Measurements from ENCODE around the gene SMIM38.

GRCh38 chr11:69165775-69166174 lies 10.0 kb downstream of the SMIM38 start:
- TF ChIP-seq, protein P1, sequence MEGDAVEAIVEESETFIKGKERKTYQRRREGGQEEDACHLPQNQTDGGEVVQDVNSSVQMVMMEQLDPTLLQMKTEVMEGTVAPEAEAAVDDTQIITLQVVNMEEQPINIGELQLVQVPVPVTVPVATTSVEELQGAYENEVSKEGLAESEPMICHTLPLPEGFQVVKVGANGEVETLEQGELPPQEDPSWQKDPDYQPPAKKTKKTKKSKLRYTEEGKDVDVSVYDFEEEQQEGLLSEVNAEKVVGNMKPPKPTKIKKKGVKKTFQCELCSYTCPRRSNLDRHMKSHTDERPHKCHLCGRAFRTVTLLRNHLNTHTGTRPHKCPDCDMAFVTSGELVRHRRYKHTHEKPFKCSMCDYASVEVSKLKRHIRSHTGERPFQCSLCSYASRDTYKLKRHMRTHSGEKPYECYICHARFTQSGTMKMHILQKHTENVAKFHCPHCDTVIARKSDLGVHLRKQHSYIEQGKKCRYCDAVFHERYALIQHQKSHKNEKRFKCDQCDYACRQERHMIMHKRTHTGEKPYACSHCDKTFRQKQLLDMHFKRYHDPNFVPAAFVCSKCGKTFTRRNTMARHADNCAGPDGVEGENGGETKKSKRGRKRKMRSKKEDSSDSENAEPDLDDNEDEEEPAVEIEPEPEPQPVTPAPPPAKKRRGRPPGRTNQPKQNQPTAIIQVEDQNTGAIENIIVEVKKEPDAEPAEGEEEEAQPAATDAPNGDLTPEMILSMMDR (IDR thresholded peaks at IDR 0.05), result no peak
- no peak for TF ChIP-seq EZH2 (IDR thresholded peaks at IDR 0.05; ENCODE audit: borderline replicate concordance, insufficient read depth, low read depth, low read length, poor library complexity, severe bottlenecking)

Measured in B cell (primary cell).